Stomach (tissue), 9 donors: ENCODE data around the gene SDR42E2. TPM values are rescaled to one million over a fixed set of nuclear protein-coding genes. Genes with fewer than 3 reads are reported as not detected.

Experiments used
- DNase-seq, 2 donors: peaks; one replicate each; pipeline versions ENCODE4 v3.0.0 to v3.0.0-alpha.2; 2013 to 2019
- H3K27ac ChIP-seq, 5 donors: fragments of 200-600 bp in 4 of 5; sonication (generic) in 4 of 5; one replicate each; pipeline ENCODE4 v1.5.1; 2013 to 2019; ENCODE audit warnings: mild to moderate bottlenecking in 1 of 5, moderate library complexity in 1 of 5
- H3K27me3 ChIP-seq, 3 donors: fragments of 200-600 bp; sonication (generic); one replicate each; pipeline ENCODE4 v1.5.1; 2017 to 2019; ENCODE audit warnings: mixed run types in 1 of 3
- H3K36me3 ChIP-seq, 4 donors: fragments of 200-600 bp; sonication (generic); 1 replicate in 3 of 4; 2 replicates in 1 of 4; pipeline ENCODE4 v1.5.1; 2016 to 2019
- H3K4me1 ChIP-seq, 4 donors: fragments of 200-600 bp; sonication (generic); one replicate each; pipeline ENCODE4 v1.5.1; 2016 to 2019
- H3K4me3 ChIP-seq, 4 donors: fragments of 200-600 bp; sonication (generic) in 3 of 4; one replicate each; pipeline ENCODE4 v1.5.1; 2016 to 2019; ENCODE audit warnings: mild to moderate bottlenecking in 1 of 4
- H3K9me3 ChIP-seq, 4 donors: fragments of 200-600 bp; sonication (generic); one replicate each; pipeline ENCODE4 v1.5.1; 2016 to 2019
- EP300 ChIP-seq: sonication (generic); formaldehyde crosslinking; IDR thresholded peaks from one replicate; pipeline ENCODE4 v1.6.1; 2017; ENCODE audit warnings: antibody characterized with exemption
- POLR2A ChIP-seq, 4 donors: fragments of 450-650 bp; IDR thresholded peaks; one replicate each; pipeline ENCODE4 v1.6.1; 2016; ENCODE audit warnings: antibody characterized with exemption in 4 of 4, control low read depth in 2 of 4, mild to moderate bottlenecking in 1 of 4, moderate library complexity in 1 of 4
- POLR2AphosphoS5 ChIP-seq, 3 donors: sonication (generic); formaldehyde crosslinking; IDR thresholded peaks; one replicate each; pipeline ENCODE4 v1.6.1; 2016; ENCODE audit warnings: antibody characterized with exemption in 3 of 3
- WGBS, 5 donors: extraction: QIAGEN DNeasy Blood & Tissue Kit in 3 of 5; methylation state at CpG; one replicate each; pipeline versions ENCODE4 v1.1.5 to v1.1.7; 2013 to 2018; 5-methylcytosine and 5-hydroxymethylcytosine counted together
- intact Hi-C: fragments of 100-400 bp; cut with DNase I; formaldehyde crosslinking; loops from one replicate; pipeline ENCODE4 v1.15.1; 2023; ENCODE audit warnings: low total_unique reads
- polyA plus RNA-seq, 3 donors: library from polyadenylated mRNA; stranded (reverse); fragments of 200-250 nt; gene quantifications; one replicate each; pipeline ENCODE4 v1.2.3, GENCODE V29; 2013
- total RNA-seq, 5 donors: library from RNA; depleted of rRNA; stranded (reverse); fragments of >200 nt; gene quantifications; one replicate each; pipeline versions ENCODE4 v1.1.0 to v1.2.3, GENCODE V29; 2014 to 2016
- TF ChIP-seq, protein P1 (sequence below), 7 experiments: fragments of 450-650 bp in 4 of 7; fragments of 200-600 bp in 3 of 7; sonication (generic) in 3 of 7; IDR thresholded peaks; one replicate each; pipeline ENCODE4 v1.5.1; 2016 to 2019; ENCODE audit warnings: antibody characterized with exemption in 7 of 7, control low read depth in 2 of 7, mild to moderate bottlenecking in 1 of 7
- donor health status: healthy with polysubstance abuse.
- donor health status: Bipolar disorder and iron deficiency.
- donor health status: healthy.

SDR42E2 gene
- total and polyA plus RNA-seq, 8 donors, result not detected

- intact Hi-C loops, result no loop called here
- Histone ChIP-seq H3K9me3 (no peaks in the 10 kb centered on the region), H3K4me1 (peaks cover 26 to 46% (median 41%) of the 10 kb centered on the region in 4 donors), H3K36me3 (no peaks in the 10 kb centered on the region), H3K27ac (peak overlapping the region; percentile 80 to 96 (median 92)), H3K27me3 (no peaks in the 10 kb centered on the region), H3K4me3 (peak overlapping the region; percentile 84 to 99 (median 92))
- 3 to 8% (median 5%) methylated on average over 11 of the region's 11 CpGs for WGBS, 5 donors
- TF ChIP-seq, protein P1, sequence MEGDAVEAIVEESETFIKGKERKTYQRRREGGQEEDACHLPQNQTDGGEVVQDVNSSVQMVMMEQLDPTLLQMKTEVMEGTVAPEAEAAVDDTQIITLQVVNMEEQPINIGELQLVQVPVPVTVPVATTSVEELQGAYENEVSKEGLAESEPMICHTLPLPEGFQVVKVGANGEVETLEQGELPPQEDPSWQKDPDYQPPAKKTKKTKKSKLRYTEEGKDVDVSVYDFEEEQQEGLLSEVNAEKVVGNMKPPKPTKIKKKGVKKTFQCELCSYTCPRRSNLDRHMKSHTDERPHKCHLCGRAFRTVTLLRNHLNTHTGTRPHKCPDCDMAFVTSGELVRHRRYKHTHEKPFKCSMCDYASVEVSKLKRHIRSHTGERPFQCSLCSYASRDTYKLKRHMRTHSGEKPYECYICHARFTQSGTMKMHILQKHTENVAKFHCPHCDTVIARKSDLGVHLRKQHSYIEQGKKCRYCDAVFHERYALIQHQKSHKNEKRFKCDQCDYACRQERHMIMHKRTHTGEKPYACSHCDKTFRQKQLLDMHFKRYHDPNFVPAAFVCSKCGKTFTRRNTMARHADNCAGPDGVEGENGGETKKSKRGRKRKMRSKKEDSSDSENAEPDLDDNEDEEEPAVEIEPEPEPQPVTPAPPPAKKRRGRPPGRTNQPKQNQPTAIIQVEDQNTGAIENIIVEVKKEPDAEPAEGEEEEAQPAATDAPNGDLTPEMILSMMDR (IDR thresholded peaks at IDR 0.05), result no peak
- TF ChIP-seq POLR2AphosphoS5 (IDR thresholded peaks at IDR 0.05) (no peak), POLR2A (IDR thresholded peaks at IDR 0.05) (no peak), EP300 (no peak)
- no peak for DNase-seq
These were observed 43.3 kb downstream of the SDR42E2 start for GRCh38 chr16:22205577-22206012.

GRCh38 chr16:22206013-22206841 lies 43.9 kb downstream of the SDR42E2 start, which contains the start of gene EEF2K:
Gene EEF2K, plus strand, starts transcription at chr16:22206278. Its CDS starts 19,452 bp downstream, at chr16:22225730.
- peak within 1 kb of the TSS; percentile 80 to 96 (median 92) for H3K27ac ChIP-seq
- peak; percentile 73 to 93 (median 74) for TF ChIP-seq POLR2AphosphoS5 (IDR thresholded peaks at IDR 0.05)
- no peak for TF ChIP-seq EP300
- TF ChIP-seq, protein P1 (IDR thresholded peaks at IDR 0.05), result peak in 6 of 7 experiments; percentile 38 to 92 (median 86)
- no peak for TF ChIP-seq POLR2A (IDR thresholded peaks at IDR 0.05)
- intact Hi-C loops, result no loop called here
- no peaks in the 10 kb centered on the region for H3K36me3 ChIP-seq
- DNase-seq, result peak; percentile 95 to 98
- 0% methylated on average over 25 to 73 of the region's 74 CpGs for WGBS, 5 donors
- H3K27me3 ChIP-seq, result no peaks in the 10 kb centered on the region
- H3K9me3 ChIP-seq, result no peaks in the 10 kb centered on the region
- peak within 1 kb of the TSS; percentile 84 to 99 (median 92) for H3K4me3 ChIP-seq
- peaks cover 30 to 53% (median 45%) of the 10 kb centered on the region in 4 donors for H3K4me1 ChIP-seq

DNA sequence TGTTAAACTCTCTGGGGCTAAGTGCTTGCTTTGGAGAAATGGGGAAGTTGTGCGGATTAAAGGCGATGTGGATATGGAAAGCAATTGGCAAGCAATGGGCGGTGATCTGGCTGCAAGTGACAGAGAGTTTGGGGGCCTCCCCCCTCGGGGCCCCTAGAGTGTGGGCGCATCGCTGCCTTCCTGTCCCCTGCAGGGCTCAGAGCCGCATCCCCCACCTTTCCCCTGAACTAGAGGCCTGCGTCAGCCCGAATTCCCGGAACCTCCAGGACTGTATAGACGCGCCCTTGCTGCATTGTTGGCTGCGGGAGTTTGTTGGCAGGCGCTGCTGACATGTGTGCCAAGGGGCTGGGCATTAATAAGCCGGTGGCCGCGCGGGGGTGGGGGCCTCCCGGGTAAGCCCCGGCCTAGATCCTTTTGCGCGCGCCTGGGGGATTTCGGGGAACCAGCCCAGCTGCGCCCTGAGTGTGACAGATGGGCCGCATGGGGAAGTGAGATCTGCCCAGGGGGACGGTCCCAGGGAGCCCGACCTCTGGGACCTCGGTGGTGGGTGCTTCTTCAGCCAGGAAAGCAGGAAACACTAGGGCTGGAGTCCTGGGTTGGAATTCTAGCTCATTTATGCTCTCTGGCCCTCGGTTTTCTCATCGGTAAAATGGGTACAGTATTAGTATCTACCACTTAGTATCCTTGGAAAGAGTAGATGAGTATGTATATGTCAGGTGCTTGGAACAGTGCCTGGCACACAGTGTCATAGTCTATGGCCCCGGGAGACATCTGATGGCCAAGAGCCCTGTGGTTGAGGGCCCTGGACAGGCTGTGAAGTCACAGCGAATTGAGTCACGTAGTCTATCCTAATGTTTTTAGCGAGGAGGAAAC lies 44.8 kb downstream of the SDR42E2 start:
- intact Hi-C loops, result no loop called here
- TF ChIP-seq POLR2AphosphoS5 (IDR thresholded peaks at IDR 0.05) (peak in 2 of 3 donors; percentile 43 to 72), POLR2A (IDR thresholded peaks at IDR 0.05) (no peak)
- peak; percentile 88 to 92 for DNase-seq
- Histone ChIP-seq H3K4me1 (peaks cover 33 to 61% (median 49%) of the 10 kb centered on the region in 4 donors), H3K9me3 (no peaks in the 10 kb centered on the region), H3K36me3 (peaks cover 0 to 6% (median 3%) of the 10 kb centered on the region in 4 donors), H3K27me3 (no peaks in the 10 kb centered on the region), H3K4me3 (peak overlapping the region; percentile 84 to 99 (median 92)), H3K27ac (peak overlapping the region; percentile 80 to 96 (median 92))
- WGBS, 5 donors, result 3 to 6% (median 5%) methylated on average over 25 to 35 of the region's 35 CpGs

DNA sequence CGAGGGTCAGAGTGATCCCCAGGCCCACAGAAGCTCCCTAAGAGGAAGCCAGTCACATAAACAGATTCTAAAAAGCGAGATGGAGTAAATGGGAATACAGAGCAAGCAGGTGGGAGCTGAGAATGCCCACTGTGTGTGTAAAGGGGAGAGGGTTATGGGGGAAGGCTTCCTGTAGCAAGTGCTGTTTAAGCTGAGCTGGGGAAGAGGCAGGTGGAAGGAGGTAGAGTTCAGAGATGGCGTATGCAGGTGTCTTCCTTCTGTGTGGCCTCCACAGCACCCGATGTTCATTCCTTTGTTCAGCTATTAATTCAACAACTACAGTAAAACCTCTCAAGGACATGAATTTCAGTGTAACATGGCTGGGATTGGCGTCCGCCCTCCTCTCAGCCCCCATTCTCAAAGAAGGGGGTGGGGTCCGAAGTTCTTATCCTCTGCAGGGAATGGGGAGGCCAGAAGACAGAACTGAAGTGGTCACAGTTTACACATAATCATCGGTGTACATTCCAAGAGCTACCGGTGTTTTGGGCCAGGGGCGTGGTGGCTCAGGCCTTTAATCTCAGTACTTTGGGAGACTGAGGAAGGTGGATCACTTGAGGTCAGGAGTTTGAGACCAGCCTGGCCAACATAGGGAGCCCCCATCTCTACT lies 45.5 kb downstream of the SDR42E2 start:
- 32 to 45% (median 36%) methylated on average over 10 of the region's 10 CpGs for WGBS, 5 donors
- Histone ChIP-seq H3K9me3 (no peaks in the 10 kb centered on the region), H3K36me3 (peaks cover 0 to 13% (median 10%) of the 10 kb centered on the region in 4 donors), H3K27me3 (no peaks in the 10 kb centered on the region), H3K4me1 (peaks cover 33 to 69% (median 51%) of the 10 kb centered on the region in 4 donors), H3K4me3 (peak overlapping the region; percentile 84 to 99 (median 92)), H3K27ac (peak overlapping the region in 4 of 5 donors; percentile 87 to 96 (median 93))
- intact Hi-C loops, result no loop called here
- DNase-seq, result no peak
- TF ChIP-seq, protein P1 (IDR thresholded peaks at IDR 0.05), result no peak
- TF ChIP-seq POLR2A (IDR thresholded peaks at IDR 0.05) (no peak), EP300 (no peak), POLR2AphosphoS5 (IDR thresholded peaks at IDR 0.05) (no peak)
